ENCODE results near the gene TMEFF1.

The TMEFF1 gene

GRCh38 chr9:100575006-100575405 is 102.1 kb downstream of the TMEFF1 start:
- no peak for DNase-seq (ENCODE audit: low read depth)
- TF ChIP-seq CTCF (IDR thresholded peaks at IDR 0.05; ENCODE audit: control insufficient read depth, extremely low read depth, insufficient read depth) = no peak
- no peak overlapping the region for H3K4me3 ChIP-seq (ENCODE audit: low read depth, low read length)

DNA sequence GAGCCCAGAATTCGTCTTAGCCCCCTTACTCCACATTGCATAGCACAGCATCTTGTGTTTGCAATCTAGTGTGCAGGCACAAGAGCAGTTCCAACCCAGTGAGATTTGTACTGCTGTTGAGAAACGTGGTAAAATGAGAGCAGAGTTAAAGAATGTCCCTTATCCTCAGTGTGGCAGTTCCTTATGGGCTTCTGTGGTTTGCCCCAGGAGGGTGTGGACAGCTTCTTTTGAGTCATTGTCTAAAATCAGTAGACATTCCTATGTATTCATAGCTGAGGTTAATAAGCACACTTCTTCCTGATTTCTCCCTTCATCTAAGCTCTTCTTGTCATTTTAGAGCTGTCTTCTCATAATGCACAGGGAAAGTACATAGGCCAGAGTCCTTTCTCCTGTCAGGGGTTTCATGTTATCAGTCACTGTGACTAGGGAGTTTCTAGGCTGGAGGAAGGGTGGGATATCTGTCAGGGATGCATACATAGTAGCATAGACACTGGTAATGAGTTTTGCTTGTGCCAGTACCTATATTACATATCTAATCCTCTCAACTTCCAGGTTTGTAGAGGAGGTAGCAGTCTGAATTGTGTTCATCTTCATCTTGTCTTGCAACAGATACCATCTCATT is 102.9 kb downstream of the TMEFF1 start:
- no peak for DNase-seq (ENCODE audit: low read depth)
- H3K4me3 ChIP-seq (ENCODE audit: low read depth, low read length) = no peak overlapping the region
- TF ChIP-seq CTCF (IDR thresholded peaks at IDR 0.05; ENCODE audit: control insufficient read depth, extremely low read depth, insufficient read depth) = no peak

DNA sequence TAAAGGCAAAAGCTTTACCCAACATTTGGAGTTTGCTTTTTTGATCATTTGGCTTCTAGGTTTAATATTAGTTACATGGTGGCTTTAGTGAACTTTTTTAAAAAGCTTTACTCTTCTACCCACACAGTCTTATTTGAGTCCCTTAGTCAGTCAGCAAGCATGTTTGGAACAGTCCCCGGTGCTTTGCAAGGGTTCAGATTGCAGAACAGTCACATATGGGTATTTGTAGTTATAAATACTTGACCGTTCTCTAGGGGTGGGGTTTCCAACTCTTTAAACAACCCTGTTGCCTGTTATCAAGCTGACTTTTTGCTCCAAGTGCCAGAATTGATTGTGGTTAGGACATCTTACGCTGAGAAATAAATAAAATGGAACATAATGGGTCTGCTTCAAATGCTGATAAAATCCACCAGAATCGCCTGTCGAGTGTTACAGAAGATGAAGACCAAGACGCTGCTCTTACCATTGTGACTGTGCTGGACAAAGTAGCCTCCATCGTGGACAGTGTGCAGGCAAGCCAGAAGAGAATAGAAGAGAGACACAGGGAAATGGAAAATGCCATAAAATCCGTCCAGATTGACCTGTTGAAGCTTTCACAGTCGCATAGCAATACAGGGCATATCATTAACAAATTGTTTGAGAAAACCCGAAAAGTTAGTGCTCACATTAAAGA is 105.0 kb downstream of the TMEFF1 start, which contains the start of gene CAVIN4:
Gene CAVIN4 (plus strand): TSS at position 304 of the 673 bp plus-strand sequence. CDS start 65 bp downstream, at position 369.
- TF ChIP-seq CTCF (IDR thresholded peaks at IDR 0.05; ENCODE audit: control insufficient read depth, extremely low read depth, insufficient read depth) = no peak
- H3K4me3 ChIP-seq (ENCODE audit: low read depth, low read length) = no peak within 1 kb of the TSS
- DNase-seq (ENCODE audit: low read depth) = no peak

- H3K4me3 ChIP-seq (ENCODE audit: low read depth, low read length) = no peak overlapping the region
- no peak for TF ChIP-seq CTCF (IDR thresholded peaks at IDR 0.05; ENCODE audit: control insufficient read depth, extremely low read depth, insufficient read depth)
- DNase-seq (ENCODE audit: low read depth) = no peak
Measured at GRCh38 chr9:100578610-100579009, 105.7 kb downstream of the TMEFF1 start.

DNA sequence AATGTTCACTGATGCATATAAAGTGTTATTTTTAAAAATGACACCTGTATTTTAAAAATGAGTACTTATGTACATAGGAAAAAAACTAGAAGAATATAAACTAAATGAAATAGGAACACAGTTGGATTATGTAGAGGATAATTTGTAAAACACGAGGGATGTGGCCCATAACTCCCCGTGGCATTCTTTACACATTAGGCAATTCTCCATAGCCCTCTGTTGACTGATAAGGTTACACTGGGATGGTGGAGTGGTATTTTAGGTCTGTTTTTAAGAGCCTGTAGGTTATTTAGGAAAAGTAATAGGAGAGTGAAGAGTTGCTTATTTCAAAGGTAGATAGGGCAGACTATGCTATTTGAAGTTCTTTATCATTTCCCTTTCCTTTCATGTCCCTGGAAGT is 106.7 kb downstream of the TMEFF1 start:
- no peak for TF ChIP-seq CTCF (IDR thresholded peaks at IDR 0.05; ENCODE audit: control insufficient read depth, extremely low read depth, insufficient read depth)
- DNase-seq (ENCODE audit: low read depth) = no peak
- H3K4me3 ChIP-seq (ENCODE audit: low read depth, low read length) = no peak overlapping the region

GRCh38 chr9:100580257-100580656 is 107.3 kb downstream of the TMEFF1 start:
- H3K4me3 ChIP-seq (ENCODE audit: low read depth, low read length) = no peak overlapping the region
- TF ChIP-seq CTCF (IDR thresholded peaks at IDR 0.05; ENCODE audit: control insufficient read depth, extremely low read depth, insufficient read depth) = no peak
- DNase-seq (ENCODE audit: low read depth) = no peak
